Activated B cell treated with CpG ODN at 0.5 μM for 24 hours (primary cell): ENCODE measurements around the gene IL4. TPM values are rescaled to one million over a fixed set of nuclear protein-coding genes. Genes with fewer than 3 reads are reported as not detected.

Source experiments
- ATAC-seq: fragments of 200-7000 bp; cut with Tn5 transposase; one replicate; pipeline ENCODE4 v1.10.0; 2021; ENCODE audit warnings: low read depth, mild to moderate bottlenecking, moderate library complexity
- CTCF ChIA-PET: fragments of 350-600 bp; sonication (Branson Sonifier 250); formaldehyde crosslinking; loops from one replicate; lab custom pipeline; 2021; ENCODE audit warnings: antibody characterized with exemption; lab: Charles Lee
- POLR2A ChIA-PET: fragments of 350-600 bp; sonication (Branson Sonifier 250); formaldehyde crosslinking; loops from one replicate; lab custom pipeline; 2021; ENCODE audit warnings: antibody characterized with exemption; lab: Charles Lee
- DNase-seq: peaks from one replicate; pipeline ENCODE4 v3.0.0; 2022
- H3K27ac Mint-ChIP-seq: one replicate; pipeline ENCODE4 v1.8.0; 2020; ENCODE audit warnings: mixed read lengths
- H3K27me3 Mint-ChIP-seq: one replicate; pipeline ENCODE4 v1.8.0; 2021; ENCODE audit warnings: mixed read lengths
- H3K36me3 Mint-ChIP-seq: one replicate; pipeline ENCODE4 v1.8.0; 2021; ENCODE audit warnings: low read depth, mixed read lengths
- H3K4me1 Mint-ChIP-seq: one replicate; pipeline ENCODE4 v1.8.0; 2021; ENCODE audit warnings: mixed read lengths
- H3K4me3 Mint-ChIP-seq: one replicate; pipeline ENCODE4 v1.8.0; 2020; ENCODE audit warnings: mild to moderate bottlenecking, mixed read lengths
- H3K9me3 Mint-ChIP-seq: one replicate; pipeline ENCODE4 v1.8.0; 2020; ENCODE audit warnings: mixed read lengths
- CTCF ChIP-seq: fragments of 200-600 bp; IDR thresholded peaks from one replicate; pipeline ENCODE4 v1.8.0; 2022; ENCODE audit warnings: antibody characterized with exemption, mild to moderate bottlenecking
- intact Hi-C: fragments of 100-400 bp; cut with micrococcal nuclease; formaldehyde crosslinking; loops from one replicate; pipeline ENCODE4 v1.15.1; 2024
- total RNA-seq: library from RNA; stranded (reverse); gene quantifications from 2 replicates; pipeline ENCODE4 v1.2.3, GENCODE V29; 2022

Gene IL4
- total RNA-seq, 1 donor from 2014 or later, result not detected

GRCh38 chr5:132635873-132636272 lies 37.9 kb upstream of the IL4 start:
- no peak overlapping the region for H3K27ac Mint-ChIP-seq

GRCh38 chr5:132637241-132637640 lies 36.5 kb upstream of the IL4 start:
- no peak for TF ChIP-seq CTCF
- Mint-ChIP-seq H3K27me3 (no peaks in the 10 kb centered on the region), H3K4me3 (no peak overlapping the region), H3K36me3 (peaks cover 68% of the 10 kb centered on the region), H3K9me3 (no peaks in the 10 kb centered on the region), H3K27ac (no peak overlapping the region), H3K4me1 (no peaks in the 10 kb centered on the region)
- ATAC-seq (no peak), DNase-seq (no peak)
- CTCF ChIA-PET, result no interaction called here
- POLR2A ChIA-PET, result no interaction called here
- intact Hi-C loops, result no loop called here

More at GRCh38 chr5:132635873-132636272, 37.9 kb upstream of the IL4 start:
- H3K27me3 Mint-ChIP-seq, result no peaks in the 10 kb centered on the region
- POLR2A ChIA-PET, result no interaction called here
- ATAC-seq, result no peak
- H3K9me3 Mint-ChIP-seq, result no peaks in the 10 kb centered on the region
- H3K4me1 Mint-ChIP-seq, result no peaks in the 10 kb centered on the region
- peaks cover 67% of the 10 kb centered on the region for H3K36me3 Mint-ChIP-seq
- CTCF ChIA-PET, result no interaction called here
- no peak for TF ChIP-seq CTCF
- intact Hi-C loops, result no loop called here
- no peak overlapping the region for H3K4me3 Mint-ChIP-seq
- no peak for DNase-seq

DNA sequence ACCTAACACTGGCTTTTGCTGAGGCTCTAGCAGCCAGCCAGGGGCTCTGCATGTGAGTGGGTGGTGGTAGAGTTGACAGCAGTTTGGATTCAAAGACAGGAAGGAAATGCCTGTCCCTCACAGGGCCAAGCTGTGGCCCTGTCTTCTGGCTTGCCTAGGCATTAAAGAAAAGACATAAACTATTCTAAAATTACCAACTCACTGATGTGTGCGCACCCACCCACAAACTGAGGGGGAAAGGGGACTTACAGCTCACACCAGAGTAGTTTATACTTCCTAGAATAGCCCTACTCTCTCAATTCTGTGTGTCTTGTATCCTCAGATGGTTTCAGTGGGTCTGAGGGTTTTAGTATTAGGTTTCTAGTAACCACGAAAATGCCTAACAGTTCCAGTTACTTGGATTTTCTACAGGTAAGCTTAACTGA lies 34.1 kb upstream of the IL4 start:
- POLR2A ChIA-PET, result no interaction called here
- no peak for DNase-seq
- Mint-ChIP-seq H3K9me3 (no peaks in the 10 kb centered on the region), H3K27ac (no peak overlapping the region), H3K36me3 (peaks cover 77% of the 10 kb centered on the region), H3K4me1 (no peaks in the 10 kb centered on the region), H3K27me3 (no peaks in the 10 kb centered on the region), H3K4me3 (no peak overlapping the region)
- intact Hi-C loops, result no loop called here
- TF ChIP-seq CTCF, result no peak
- CTCF ChIA-PET, result no interaction called here
- ATAC-seq, result no peak

- ChIA-PET CTCF (no interaction called here), POLR2A (no interaction called here)
- Mint-ChIP-seq H3K27ac (no peak overlapping the region), H3K36me3 (peaks cover 79% of the 10 kb centered on the region), H3K9me3 (no peaks in the 10 kb centered on the region), H3K27me3 (no peaks in the 10 kb centered on the region), H3K4me1 (no peaks in the 10 kb centered on the region), H3K4me3 (no peak overlapping the region)
- DNase-seq (no peak), ATAC-seq (no peak)
- no peak for TF ChIP-seq CTCF
- intact Hi-C loops, result no loop called here
Measured at GRCh38 chr5:132640613-132641012, 33.2 kb upstream of the IL4 start.

DNA sequence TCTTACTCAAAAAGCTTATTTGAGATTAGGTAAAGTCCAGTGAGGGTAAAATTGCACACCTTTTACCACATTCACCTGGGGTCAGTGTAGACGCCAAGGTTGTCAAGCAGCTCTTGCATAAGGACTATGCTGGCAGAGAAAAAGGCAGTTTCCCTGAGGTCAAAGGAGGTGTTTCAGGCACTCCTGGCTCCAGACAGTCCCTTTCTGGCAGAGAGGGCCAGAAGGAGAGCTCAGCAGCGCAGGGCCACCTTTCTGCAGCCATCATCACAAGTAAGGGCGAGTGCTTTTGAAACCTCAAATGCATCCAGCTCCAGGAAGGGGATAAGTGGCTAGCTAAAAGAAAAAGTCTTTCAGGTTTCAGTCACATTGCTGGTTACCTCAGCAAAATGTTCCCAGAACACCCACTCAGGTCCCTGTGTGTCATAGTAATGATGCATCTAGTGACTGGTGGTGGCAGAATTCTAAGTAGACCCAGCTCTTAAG lies 32.5 kb upstream of the IL4 start:
- no peaks in the 10 kb centered on the region for H3K4me1 Mint-ChIP-seq
- DNase-seq, result no peak
- ChIA-PET POLR2A (no interaction called here), CTCF (no interaction called here)
- no peak for TF ChIP-seq CTCF
- no peak for ATAC-seq
- no peaks in the 10 kb centered on the region for H3K9me3 Mint-ChIP-seq
- H3K4me3 Mint-ChIP-seq, result no peak overlapping the region
- H3K36me3 Mint-ChIP-seq, result peaks cover 74% of the 10 kb centered on the region
- H3K27me3 Mint-ChIP-seq, result no peaks in the 10 kb centered on the region
- intact Hi-C loops, result no loop called here
- no peak overlapping the region for H3K27ac Mint-ChIP-seq
